NCI-H2107 treated with DMSO at 0.1 percent for 48 hours (cell line): Measurements from ENCODE around the gene KMT2B.

ENCODE experiments used
- DNase-seq: peaks from one replicate; lab custom pipeline; 2025; ENCODE audit not compliant: unreplicated experiment; lab: John Stamatoyannopoulos, UW

Gene KMT2B

GRCh38 chr19:35777086-35777841 is 59.5 kb downstream of the KMT2B start:
- no peak for DNase-seq

- no peak for DNase-seq
These were observed 60.2 kb downstream of the KMT2B start for GRCh38 chr19:35777961-35778360.

- DNase-seq, result peak; percentile 4
These were observed 61.2 kb downstream of the KMT2B start for GRCh38 chr19:35779033-35779432.

- DNase-seq, result no peak
These were observed 62.3 kb downstream of the KMT2B start for GRCh38 chr19:35780058-35780457.

GRCh38 chr19:35780717-35781116 is 62.9 kb downstream of the KMT2B start:
- DNase-seq, result no peak

GRCh38 chr19:35781650-35782049 is 63.8 kb downstream of the KMT2B start:
- DNase-seq, result no peak

GRCh38 chr19:35782589-35782988 is 64.8 kb downstream of the KMT2B start:
- no peak for DNase-seq

GRCh38 chr19:35783469-35784434 is 65.9 kb downstream of the KMT2B start:
- no peak for DNase-seq

- no peak for DNase-seq
These were observed 66.9 kb downstream of the KMT2B start for GRCh38 chr19:35784503-35785338.

GRCh38 chr19:35785339-35785627 is 67.5 kb downstream of the KMT2B start:
- DNase-seq, result no peak

- DNase-seq, result no peak
These were observed 68.7 kb downstream of the KMT2B start for GRCh38 chr19:35786299-35787160.

GRCh38 chr19:35787227-35787799 is 69.5 kb downstream of the KMT2B start:
- DNase-seq, result no peak
